GM12875 (cell line): ENCODE results near the gene DNM3.

Experiments used
- H3K4me3 ChIP-seq: one replicate; pipeline ENCODE4 v1.5.1; 2011; ENCODE audit warnings: low read depth, low read length, control low read depth
- TF ChIP-seq, protein P1 (sequence below): IDR thresholded peaks from 2 replicates; pipeline ENCODE4 v1.5.1; 2011; ENCODE audit warnings: low read depth, mild to moderate bottlenecking, control low read depth, inconsistent platforms, low read length, moderate library complexity, borderline replicate concordance; ENCODE audit not compliant: insufficient read depth

The DNM3 gene

DNA sequence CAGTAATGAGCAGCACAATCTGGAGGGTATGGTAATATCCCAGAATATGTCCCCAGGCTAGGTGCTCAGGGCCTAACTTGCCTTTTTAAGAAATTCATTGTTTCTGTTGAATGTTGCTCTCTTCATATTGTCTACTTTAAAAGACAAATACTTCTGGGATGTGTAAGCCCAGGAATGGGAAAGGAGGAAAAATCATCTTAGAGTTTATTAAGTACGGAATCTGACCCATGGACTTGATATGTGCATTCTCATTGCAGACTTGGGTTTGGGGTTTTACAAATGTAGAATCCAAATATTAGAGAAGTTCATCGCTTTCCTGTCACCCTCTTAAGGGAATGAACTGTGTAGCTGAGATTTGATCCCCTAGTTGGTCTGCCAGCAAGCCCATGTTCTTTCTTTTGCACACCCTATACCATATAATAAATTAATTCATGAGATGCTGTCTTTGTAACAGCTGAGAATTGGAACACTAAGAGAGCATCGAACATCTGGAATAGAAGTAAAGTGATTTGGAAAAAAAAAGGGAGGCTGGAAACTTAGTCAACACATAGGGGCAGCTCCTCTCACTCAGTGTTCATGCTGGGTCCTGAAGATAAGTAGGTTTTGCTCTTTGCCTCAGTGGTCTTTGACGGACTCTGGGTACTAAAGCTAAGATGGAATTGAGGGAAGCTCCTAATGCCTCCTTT, 343.4 kb downstream of the DNM3 start:
- TF ChIP-seq, protein P1, sequence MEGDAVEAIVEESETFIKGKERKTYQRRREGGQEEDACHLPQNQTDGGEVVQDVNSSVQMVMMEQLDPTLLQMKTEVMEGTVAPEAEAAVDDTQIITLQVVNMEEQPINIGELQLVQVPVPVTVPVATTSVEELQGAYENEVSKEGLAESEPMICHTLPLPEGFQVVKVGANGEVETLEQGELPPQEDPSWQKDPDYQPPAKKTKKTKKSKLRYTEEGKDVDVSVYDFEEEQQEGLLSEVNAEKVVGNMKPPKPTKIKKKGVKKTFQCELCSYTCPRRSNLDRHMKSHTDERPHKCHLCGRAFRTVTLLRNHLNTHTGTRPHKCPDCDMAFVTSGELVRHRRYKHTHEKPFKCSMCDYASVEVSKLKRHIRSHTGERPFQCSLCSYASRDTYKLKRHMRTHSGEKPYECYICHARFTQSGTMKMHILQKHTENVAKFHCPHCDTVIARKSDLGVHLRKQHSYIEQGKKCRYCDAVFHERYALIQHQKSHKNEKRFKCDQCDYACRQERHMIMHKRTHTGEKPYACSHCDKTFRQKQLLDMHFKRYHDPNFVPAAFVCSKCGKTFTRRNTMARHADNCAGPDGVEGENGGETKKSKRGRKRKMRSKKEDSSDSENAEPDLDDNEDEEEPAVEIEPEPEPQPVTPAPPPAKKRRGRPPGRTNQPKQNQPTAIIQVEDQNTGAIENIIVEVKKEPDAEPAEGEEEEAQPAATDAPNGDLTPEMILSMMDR, result no peak
- H3K4me3 ChIP-seq, result no peak overlapping the region

DNA sequence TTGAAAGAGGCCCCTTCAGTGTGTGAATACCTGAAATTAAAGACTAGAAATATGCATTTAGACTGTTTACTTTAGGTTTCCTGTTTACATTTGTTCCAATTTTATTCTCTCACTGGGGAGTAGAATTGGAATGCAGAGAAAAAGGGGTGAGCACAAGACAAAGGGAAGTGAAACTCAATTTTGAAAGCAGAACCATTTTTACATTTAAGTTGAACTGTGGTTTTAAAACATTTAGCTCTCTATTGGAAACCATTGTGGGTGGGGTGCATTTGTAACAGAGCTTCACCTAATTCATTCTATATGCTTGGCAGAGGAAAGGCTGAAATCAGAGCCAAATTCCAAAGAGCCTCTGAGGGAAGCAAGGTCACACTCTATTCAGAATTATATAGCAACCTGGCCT, 343.9 kb downstream of the DNM3 start:
- H3K4me3 ChIP-seq, result no peak overlapping the region
- TF ChIP-seq, protein P1, result no peak

DNA sequence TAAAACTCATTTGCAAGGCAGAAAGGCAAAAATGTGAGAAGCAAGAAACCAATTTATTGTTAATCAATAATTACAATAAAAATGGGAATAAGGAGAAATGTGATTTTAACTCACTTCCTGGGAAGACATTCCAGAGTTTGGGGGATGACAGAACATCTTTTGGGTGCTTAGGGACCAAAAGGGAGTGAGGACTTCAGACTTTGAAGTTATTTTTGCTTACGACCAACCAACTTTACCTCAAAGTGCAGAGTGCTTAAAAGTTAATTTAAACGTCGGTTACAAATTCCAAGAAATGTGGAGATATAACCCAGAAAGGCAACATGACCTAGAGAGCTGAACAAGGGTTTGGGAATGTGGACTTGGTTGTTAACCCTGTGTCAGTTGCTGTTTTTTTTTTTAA, 344.7 kb downstream of the DNM3 start:
- no peak overlapping the region for H3K4me3 ChIP-seq
- TF ChIP-seq, protein P1, result no peak

DNA sequence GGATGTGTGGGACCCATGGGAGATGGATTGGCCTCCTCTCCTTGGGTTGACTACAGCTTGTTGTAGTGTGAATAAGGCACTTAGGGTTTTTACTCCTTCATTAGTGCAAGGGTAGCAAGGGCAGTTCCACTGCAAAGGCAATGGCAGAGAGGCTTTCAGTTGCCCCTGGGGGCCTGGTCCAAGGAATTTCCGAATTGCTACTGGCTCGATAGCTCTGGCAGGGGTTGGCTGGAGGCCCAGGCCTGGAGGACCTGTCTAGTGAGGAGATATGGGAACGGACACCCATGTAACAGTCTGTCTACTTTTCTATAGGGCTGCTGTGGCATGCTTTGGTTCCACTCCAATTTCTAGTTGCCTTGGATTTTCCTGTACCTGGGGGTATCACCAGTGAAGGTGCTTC, 360.3 kb downstream of the DNM3 start:
- no peak overlapping the region for H3K4me3 ChIP-seq
- TF ChIP-seq, protein P1, result no peak

DNA sequence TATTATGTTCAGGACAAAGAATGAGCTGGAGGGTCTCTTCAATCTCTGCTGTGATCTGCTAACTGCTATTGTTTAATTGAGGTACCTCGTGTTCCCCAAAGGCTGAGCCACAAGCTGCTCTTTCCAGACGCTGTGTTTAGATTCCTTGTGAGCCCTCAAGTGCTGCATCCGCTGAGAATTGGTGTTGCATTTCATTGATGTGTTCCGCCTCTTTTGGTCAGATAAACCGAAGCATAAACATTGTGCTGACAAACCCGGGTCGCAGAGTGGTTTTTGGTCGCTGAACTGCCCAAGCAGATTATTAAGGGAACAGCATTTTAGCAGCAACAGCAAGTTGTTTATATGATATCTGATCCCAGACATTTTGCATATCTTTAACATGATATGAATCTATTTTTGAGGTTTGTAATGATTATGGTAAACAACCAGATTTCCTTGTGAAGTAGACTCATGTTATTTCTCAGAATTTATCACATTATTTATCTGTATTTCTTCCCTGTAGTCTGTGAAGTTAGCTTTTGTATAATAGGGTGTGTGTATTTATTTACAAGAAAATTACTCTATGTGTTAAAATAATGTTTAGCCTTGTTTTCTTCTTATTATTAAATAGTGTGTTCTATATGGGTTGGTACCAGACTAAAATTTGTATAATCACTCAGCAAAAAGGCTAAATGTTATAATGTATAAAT, 362.0 kb downstream of the DNM3 start:
- TF ChIP-seq, protein P1, result no peak
- H3K4me3 ChIP-seq, result no peak overlapping the region

DNA sequence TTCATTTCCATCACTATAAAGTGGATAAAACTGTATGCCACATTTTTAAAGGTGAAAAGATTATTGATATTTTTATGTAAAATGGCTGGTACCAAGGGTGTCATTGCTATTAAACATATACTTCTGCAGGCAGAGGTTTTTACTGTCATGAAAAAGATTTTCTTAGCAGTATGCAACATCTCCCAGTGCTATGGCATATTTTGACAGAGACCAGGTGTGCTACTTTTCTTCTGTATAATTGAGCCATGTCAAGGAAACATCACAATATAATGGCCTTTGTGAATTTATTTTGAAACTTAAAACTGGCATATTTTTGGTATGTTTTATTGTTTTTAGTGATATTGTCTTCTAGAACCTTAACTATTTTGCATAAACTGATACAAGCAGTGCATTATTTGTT, 362.6 kb downstream of the DNM3 start:
- H3K4me3 ChIP-seq, result no peak overlapping the region
- TF ChIP-seq, protein P1, result no peak

DNA sequence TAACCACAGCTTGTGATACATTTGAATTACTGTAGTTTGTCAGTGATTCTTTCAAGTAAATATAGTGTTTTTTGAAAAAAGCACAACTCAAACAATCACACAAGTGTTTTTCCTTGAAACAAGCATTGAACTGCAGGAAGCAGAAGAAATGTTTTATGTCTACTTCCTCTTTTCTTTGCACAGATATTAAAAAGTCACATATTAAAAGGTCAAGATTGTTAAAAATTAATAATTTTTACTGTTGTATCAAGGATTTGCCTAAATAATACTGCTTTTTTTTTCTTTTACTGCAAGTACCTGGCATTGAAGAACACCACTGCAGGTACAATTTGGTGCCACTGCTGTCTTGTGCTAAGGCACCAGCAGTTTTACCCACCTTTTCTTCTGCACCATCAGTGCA, 365.0 kb downstream of the DNM3 start:
- H3K4me3 ChIP-seq, result no peak overlapping the region
- TF ChIP-seq, protein P1, result no peak
